ENCODE measurements around the gene NDUFA3.

NDUFA3 gene

DNA sequence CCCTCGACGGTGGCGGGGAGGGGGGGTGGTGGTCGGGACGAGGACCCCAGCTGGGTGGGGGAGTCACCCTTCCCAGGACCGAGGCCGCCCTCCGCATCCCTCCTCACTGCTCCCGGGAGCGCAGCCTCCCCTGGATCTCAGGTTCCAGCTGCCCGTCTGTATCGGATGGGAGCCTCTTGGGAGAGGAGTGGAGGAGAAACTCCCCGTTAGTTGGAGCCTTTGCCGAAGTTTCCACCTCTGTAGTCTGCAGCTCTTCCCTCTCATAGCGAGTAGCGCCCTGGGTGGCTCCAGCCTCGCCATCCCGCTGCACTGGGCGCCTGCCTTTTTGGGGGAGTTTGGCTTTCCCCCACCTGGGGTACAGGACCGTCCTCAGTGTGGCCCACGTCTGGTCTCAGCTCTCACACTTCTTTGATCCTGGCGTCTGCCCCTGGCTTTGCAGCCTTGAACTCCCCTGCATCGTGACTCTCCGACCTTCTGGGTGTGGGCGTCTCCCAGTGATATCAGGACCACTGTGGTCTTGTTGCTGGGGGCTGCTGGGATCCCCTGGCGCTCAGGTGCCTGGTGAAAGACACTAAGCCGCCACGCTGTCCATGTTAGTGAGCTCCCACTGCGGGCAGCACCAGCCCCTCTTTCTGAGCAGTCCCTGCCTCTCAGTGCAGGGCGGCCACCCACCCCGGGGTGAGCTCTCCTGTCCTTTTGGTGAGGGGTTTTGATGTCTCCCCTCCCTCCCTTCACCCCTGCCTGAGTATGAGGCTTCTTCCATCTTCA lies 36.0 kb downstream of the NDUFA3 start:
- no peak for DNase-seq

GRCh38 chr19:54141356-54141755 lies 38.7 kb downstream of the NDUFA3 start:
- DNase-seq = no peak

GRCh38 chr19:54142166-54142780 lies 39.6 kb downstream of the NDUFA3 start:
- DNase-seq = no peak

DNA sequence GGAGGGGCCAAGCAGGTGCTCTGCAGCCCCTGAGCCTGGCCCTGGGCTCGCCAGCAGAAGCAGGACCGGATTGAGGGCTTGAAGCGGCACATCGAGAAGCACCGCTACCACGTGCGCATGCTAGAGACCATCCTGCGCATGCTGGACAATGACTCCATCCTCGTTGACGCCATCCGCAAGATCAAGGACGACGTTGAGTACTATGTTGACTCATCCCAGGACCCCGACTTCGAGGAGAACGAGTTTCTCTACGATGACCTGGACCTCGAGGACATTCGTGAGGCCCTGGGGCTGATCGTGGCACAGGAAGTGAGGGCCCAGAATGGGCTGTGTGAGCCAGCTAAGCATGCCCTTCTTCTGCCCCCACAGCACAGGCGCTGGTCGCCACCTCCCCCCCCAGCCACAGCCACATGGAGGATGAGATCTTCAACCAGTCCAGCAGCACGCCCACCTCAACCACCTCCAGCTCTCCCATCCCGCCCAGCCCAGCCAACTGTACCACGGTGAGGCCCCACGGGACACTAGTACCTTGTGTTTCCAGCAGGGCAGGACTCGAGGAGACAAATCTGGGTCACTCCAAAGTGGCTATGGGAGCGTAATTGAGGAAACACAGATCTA lies 43.0 kb downstream of the NDUFA3 start:
- no peak for DNase-seq

DNA sequence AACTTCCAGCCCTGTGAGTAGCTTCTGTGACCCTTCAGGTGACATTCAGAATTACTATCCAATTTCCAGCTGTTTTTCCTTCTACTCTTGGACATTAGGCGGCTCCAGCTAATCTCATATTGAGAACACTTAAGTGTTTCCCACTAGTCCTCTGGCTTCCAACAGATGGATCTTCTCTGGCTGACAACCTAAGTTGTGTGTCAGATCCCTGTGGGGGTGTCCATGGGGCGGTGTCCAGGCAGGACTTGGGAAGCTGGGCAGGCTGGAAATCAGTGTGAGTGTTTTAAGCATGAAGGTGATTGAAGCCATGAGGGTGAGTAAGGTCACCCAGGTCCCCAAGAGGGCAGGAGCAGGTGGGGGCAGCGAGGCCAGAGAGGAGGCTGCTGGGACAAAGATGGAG lies 45.0 kb downstream of the NDUFA3 start:
- no peak for DNase-seq

- no peak for DNase-seq
Measured at GRCh38 chr19:54148158-54148557, 45.5 kb downstream of the NDUFA3 start.

DNA sequence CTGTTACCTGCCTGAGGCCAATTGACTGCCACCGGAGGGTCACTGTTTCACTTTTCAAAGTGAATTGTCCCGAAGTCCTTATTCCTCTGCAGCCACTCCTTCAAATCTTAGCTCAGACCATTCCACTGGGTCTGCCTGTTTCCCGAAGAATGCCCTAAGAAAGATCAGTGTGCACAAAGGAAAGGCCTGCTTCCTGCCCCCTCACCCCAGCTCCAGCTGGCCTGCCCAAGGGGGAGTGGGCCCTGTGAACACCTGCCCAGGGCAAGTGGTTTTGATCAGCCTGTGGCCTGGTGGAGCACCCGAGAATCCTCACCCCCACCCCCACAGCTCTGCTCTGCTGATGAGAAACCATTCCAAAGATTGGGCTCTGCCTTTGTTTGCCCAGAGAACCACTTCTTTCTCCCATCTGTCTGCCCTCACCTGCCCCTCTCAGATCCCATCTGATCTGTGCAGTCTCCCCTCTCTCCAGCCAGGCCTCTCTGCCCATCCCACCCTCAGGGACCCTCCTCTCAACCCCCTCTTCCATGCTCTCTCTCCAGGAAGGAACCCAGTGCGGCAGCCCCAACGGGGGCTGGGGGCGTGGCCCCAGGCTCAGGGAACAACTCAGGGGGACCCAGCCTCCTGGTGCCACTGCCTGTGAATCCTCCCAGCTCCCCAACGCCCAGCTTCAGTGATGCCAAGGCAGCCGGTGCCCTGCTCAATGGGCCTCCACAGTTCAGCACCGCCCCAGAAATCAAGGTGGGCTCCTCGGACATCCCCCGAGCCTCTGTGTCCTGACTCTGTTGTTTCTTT lies 46.6 kb downstream of the NDUFA3 start:
- no peak for DNase-seq

GRCh38 chr19:54151362-54152035 lies 48.8 kb downstream of the NDUFA3 start:
- DNase-seq = no peak

GRCh38 chr19:54152267-54152666 lies 49.6 kb downstream of the NDUFA3 start:
- DNase-seq = no peak

DNA sequence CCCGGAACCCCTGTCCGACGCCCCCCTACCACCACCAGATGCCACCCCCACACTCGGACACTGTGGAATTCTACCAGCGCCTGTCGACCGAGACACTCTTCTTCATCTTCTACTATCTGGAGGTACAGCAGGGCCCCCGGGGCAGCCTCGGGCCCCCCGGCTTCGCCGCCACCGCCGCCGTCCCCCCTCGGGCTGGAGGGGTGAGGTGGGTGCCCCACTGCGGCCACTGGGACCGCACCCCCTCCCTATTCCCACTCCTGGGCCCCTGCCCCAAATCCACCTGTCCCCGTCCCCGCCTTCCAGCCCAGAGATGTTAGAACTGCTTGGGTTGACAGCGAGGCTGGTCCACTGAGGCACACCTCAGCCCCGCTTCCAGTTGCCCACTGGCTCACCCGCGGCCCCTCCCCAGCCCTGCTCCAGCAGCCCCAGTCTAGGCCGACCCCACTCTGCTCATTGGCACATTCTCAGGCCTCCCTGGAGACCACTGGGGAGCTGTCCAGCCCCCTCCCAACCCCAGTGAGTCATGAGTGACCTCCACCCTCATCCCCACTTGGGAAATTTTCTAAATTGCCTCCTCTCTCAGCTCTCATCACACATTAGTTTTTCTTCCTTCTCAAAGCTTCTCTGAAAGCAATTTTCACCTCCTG lies 50.3 kb downstream of the NDUFA3 start:
- no peak for DNase-seq

GRCh38 chr19:54153731-54154326 lies 51.2 kb downstream of the NDUFA3 start:
- no peak for DNase-seq

GRCh38 chr19:54154603-54155345 lies 52.1 kb downstream of the NDUFA3 start:
- peak; percentile 51 for DNase-seq

- no peak for DNase-seq
Measured at GRCh38 chr19:54155694-54156093, 53.0 kb downstream of the NDUFA3 start.

- DNase-seq = no peak
Measured at GRCh38 chr19:54156490-54156889, 53.8 kb downstream of the NDUFA3 start.

- no peak for DNase-seq
Measured at GRCh38 chr19:54156953-54157352, 54.3 kb downstream of the NDUFA3 start.

Measured in CD4-positive, alpha-beta T cell treated with Interleukin-6 for 4 hours (primary cell).